ENCODE data around the gene LGALS8.

- TF ChIP-seq CTCF (conservative IDR thresholded peaks at IDR 0.05; ENCODE audit: low read length) (no peak), EZH2phosphoT487 (IDR thresholded peaks at IDR 0.05; ENCODE audit: borderline replicate concordance) (no peak)
Observed at GRCh38 chr1:236491469-236492136, 32.2 kb upstream of the LGALS8 start.

Data from Loucy (cell line).